Measurements from ENCODE around the gene PRSS57. TPM values are rescaled to one million over a fixed set of nuclear protein-coding genes. Genes with fewer than 3 reads are reported as not detected.

The PRSS57 gene
- total and polyA plus RNA-seq, 2 donors (not counting 1 experiment from before 2014, with no cell fraction given), result not detected

GRCh38 chr19:688992-689391, 6.3 kb downstream of the PRSS57 start:
- no peaks in the 10 kb centered on the region for H3K27me3 ChIP-seq (replicated peaks in 1 of 4; ENCODE audit: control extremely low read depth in 1 of 4, control insufficient read depth in 3 of 4, insufficient read depth in 4 of 4, low read length in 3 of 4)
- H3K27ac ChIP-seq (ENCODE audit: low read length in 2 of 2), result no peak overlapping the region
- CTCF ChIA-PET, result no interaction called here
- no peak overlapping the region for H2AFZ ChIP-seq (ENCODE audit: insufficient read depth, low read depth, low read length, poor library complexity, severe bottlenecking)
- no peak overlapping the region for H3K4me2 ChIP-seq (replicated peaks; ENCODE audit: low read depth, low read length, poor library complexity, severe bottlenecking)
- Mint-ChIP-seq H3K27ac (no peak overlapping the region), H3K4me3 (no peak overlapping the region), H3K4me1 (no peaks in the 10 kb centered on the region), H3K27me3 (no peaks in the 10 kb centered on the region), H3K9me3 (ENCODE audit: insufficient read depth) (no peaks in the 10 kb centered on the region)
- WGBS (ENCODE audit: insufficient coverage), result 90% methylated on average over 16 of the region's 17 CpGs
- POLR2A ChIA-PET, result interaction anchor here (0.7 kb wide), 1 partner anchor 37 kb away, joined by 7 read pairs; no protein-coding TSS in a partner anchor
- ATAC-seq (ENCODE audit: low read depth), result no peak
- TF ChIP-seq EZH2 (IDR thresholded peaks at IDR 0.05; ENCODE audit: borderline replicate concordance, insufficient read depth, low read depth, low read length, poor library complexity, severe bottlenecking), result no peak
- TF ChIP-seq CTCF (IDR thresholded peaks at IDR 0.05), result no peak
- H3K4me3 ChIP-seq (ENCODE audit: control extremely low read depth in 1 of 5, extremely low read depth in 1 of 5, insufficient read depth in 1 of 5, low read depth in 2 of 5, low read length in 4 of 5), result no peak overlapping the region
- no peak for DNase-seq
- H3K9me3 ChIP-seq (ENCODE audit: control extremely low read depth in 1 of 3, control insufficient read depth in 2 of 3, insufficient read depth in 1 of 3, low read length in 2 of 3), result peaks cover 0 to 8% (median 0%) of the 10 kb centered on the region in 3 donors
- H3K9ac ChIP-seq (ENCODE audit: low read length), result no peak overlapping the region
- intact Hi-C loops (cut with micrococcal nuclease), result no loop called here
- no peaks in the 10 kb centered on the region for H4K20me1 ChIP-seq (ENCODE audit: control insufficient read depth, insufficient read depth, low read length, poor library complexity, severe bottlenecking)
- no peaks in the 10 kb centered on the region for H3K79me2 ChIP-seq (ENCODE audit: control insufficient read depth, insufficient read depth, low read length)
- no peaks in the 10 kb centered on the region for H3K4me1 ChIP-seq (ENCODE audit: control insufficient read depth in 2 of 2, insufficient read depth in 2 of 2, low read length in 2 of 2)
- no peaks in the 10 kb centered on the region for H3K36me3 ChIP-seq (replicated peaks in 1 of 2; ENCODE audit: control extremely low read depth in 1 of 2, control insufficient read depth in 1 of 2, extremely low read depth in 1 of 2, insufficient read depth in 2 of 2, low read length in 1 of 2)

- H3K4me1 Mint-ChIP-seq, result no peaks in the 10 kb centered on the region
- H3K4me3 Mint-ChIP-seq, result no peak overlapping the region
- no peak for ATAC-seq (ENCODE audit: low read depth)
- H3K27me3 Mint-ChIP-seq, result no peaks in the 10 kb centered on the region
- Histone ChIP-seq H3K4me2 (replicated peaks; ENCODE audit: low read depth, low read length, poor library complexity, severe bottlenecking) (no peak overlapping the region), H3K9ac (ENCODE audit: low read length) (no peak overlapping the region), H3K9me3 (ENCODE audit: control extremely low read depth in 1 of 3, control insufficient read depth in 2 of 3, insufficient read depth in 1 of 3, low read length in 2 of 3) (peaks cover 0 to 8% (median 0%) of the 10 kb centered on the region in 3 donors), H3K4me3 (ENCODE audit: control extremely low read depth in 1 of 5, extremely low read depth in 1 of 5, insufficient read depth in 1 of 5, low read depth in 2 of 5, low read length in 4 of 5) (no peak overlapping the region), H4K20me1 (ENCODE audit: control insufficient read depth, insufficient read depth, low read length, poor library complexity, severe bottlenecking) (no peaks in the 10 kb centered on the region), H2AFZ (ENCODE audit: insufficient read depth, low read depth, low read length, poor library complexity, severe bottlenecking) (no peak overlapping the region), H3K27ac (ENCODE audit: low read length in 2 of 2) (no peak overlapping the region), H3K27me3 (replicated peaks in 1 of 4; ENCODE audit: control extremely low read depth in 1 of 4, control insufficient read depth in 3 of 4, insufficient read depth in 4 of 4, low read length in 3 of 4) (no peaks in the 10 kb centered on the region), H3K4me1 (ENCODE audit: control insufficient read depth in 2 of 2, insufficient read depth in 2 of 2, low read length in 2 of 2) (no peaks in the 10 kb centered on the region), H3K36me3 (replicated peaks in 1 of 2; ENCODE audit: control extremely low read depth in 1 of 2, control insufficient read depth in 1 of 2, extremely low read depth in 1 of 2, insufficient read depth in 2 of 2, low read length in 1 of 2) (no peaks in the 10 kb centered on the region), H3K79me2 (ENCODE audit: control insufficient read depth, insufficient read depth, low read length) (no peaks in the 10 kb centered on the region)
- DNase-seq, result no peak
- H3K9me3 Mint-ChIP-seq (ENCODE audit: insufficient read depth), result no peaks in the 10 kb centered on the region
- WGBS (ENCODE audit: insufficient coverage), result 95% methylated on average over 12 of the region's 15 CpGs
- ChIA-PET POLR2A (interaction anchor here (0.7 kb wide), 1 partner anchor 38 kb away, joined by 7 read pairs; no protein-coding TSS in a partner anchor), CTCF (no interaction called here)
- no peak overlapping the region for H3K27ac Mint-ChIP-seq
- intact Hi-C loops (cut with micrococcal nuclease), result no loop called here
- TF ChIP-seq CTCF (IDR thresholded peaks at IDR 0.05) (no peak), EZH2 (IDR thresholded peaks at IDR 0.05; ENCODE audit: borderline replicate concordance, insufficient read depth, low read depth, low read length, poor library complexity, severe bottlenecking) (no peak)
Measured at GRCh38 chr19:688214-688613, 7.0 kb downstream of the PRSS57 start.

Data from B cell (primary cell).